Measurements from ENCODE around the gene CLDN18. TPM values are rescaled to one million over a fixed set of nuclear protein-coding genes. Genes with fewer than 3 reads are reported as not detected.

Gene CLDN18
- total and polyA plus RNA-seq, 2 experiments from 2014 or later, result 0.19 TPM; not detected in 1

DNA sequence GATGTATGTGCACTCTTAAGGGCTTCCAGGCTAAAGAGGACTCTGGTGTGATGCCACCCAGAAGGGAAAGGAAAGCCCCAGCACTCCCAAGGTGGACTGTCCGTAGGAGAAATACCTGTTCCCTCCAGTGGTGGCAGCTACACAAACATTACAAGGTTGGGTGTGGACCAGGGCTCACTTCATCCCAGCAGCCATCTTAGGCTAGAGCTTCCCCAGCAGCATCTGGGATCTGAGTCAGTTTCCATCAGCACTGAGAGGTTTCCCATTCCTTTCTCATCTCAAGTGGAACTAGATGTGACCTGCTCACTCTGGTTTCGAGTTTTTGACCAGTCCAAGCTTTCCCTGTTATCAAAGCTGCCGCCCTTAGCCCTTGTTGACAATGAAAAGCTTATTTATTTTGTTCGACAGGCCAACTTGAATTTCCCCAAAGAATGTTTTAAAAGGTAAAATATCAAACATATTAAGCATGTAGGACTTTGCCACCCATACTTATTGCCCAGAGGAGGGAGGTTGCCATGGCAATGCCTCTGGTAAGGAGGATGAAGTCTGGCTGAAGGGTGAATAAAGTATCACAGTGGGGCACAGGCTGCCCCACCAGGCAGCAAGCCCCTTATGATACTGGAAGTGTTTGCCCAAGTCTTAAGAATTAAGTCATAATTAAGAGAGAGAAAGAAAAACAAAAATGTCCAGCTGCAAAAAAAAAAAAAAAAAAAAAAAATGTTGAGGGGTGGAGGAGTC, 28.9 kb downstream of the CLDN18 start:
- Histone ChIP-seq H2AFZ (no peak overlapping the region), H3K36me3 (ENCODE audit: insufficient read depth) (no peaks in the 10 kb centered on the region), H4K20me1 (replicated peaks; ENCODE audit: insufficient read depth) (no peaks in the 10 kb centered on the region), H3K4me1 (ENCODE audit: insufficient read depth) (no peaks in the 10 kb centered on the region), H3K27me3 (ENCODE audit: insufficient read depth) (no peaks in the 10 kb centered on the region), H3F3A (replicated peaks; ENCODE audit: low read depth) (no peaks in the 10 kb centered on the region), H3K4me2 (no peak overlapping the region), H3K4me3 (no peak overlapping the region), H3K79me2 (replicated peaks; ENCODE audit: insufficient read depth) (no peaks in the 10 kb centered on the region), H3K27ac (ENCODE audit: low read depth) (no peak overlapping the region), H3K9me2 (ENCODE audit: insufficient read depth) (peaks cover 8% of the 10 kb centered on the region)
- no peaks in the 10 kb centered on the region for H3K36me3 Mint-ChIP-seq (ENCODE audit: low read depth)
- no peaks in the 10 kb centered on the region for H3K9me3 Mint-ChIP-seq
- no peaks in the 10 kb centered on the region; the same call in 2 of the 3 replicates for H3K4me1 Mint-ChIP-seq
- TF ChIP-seq, protein P1, sequence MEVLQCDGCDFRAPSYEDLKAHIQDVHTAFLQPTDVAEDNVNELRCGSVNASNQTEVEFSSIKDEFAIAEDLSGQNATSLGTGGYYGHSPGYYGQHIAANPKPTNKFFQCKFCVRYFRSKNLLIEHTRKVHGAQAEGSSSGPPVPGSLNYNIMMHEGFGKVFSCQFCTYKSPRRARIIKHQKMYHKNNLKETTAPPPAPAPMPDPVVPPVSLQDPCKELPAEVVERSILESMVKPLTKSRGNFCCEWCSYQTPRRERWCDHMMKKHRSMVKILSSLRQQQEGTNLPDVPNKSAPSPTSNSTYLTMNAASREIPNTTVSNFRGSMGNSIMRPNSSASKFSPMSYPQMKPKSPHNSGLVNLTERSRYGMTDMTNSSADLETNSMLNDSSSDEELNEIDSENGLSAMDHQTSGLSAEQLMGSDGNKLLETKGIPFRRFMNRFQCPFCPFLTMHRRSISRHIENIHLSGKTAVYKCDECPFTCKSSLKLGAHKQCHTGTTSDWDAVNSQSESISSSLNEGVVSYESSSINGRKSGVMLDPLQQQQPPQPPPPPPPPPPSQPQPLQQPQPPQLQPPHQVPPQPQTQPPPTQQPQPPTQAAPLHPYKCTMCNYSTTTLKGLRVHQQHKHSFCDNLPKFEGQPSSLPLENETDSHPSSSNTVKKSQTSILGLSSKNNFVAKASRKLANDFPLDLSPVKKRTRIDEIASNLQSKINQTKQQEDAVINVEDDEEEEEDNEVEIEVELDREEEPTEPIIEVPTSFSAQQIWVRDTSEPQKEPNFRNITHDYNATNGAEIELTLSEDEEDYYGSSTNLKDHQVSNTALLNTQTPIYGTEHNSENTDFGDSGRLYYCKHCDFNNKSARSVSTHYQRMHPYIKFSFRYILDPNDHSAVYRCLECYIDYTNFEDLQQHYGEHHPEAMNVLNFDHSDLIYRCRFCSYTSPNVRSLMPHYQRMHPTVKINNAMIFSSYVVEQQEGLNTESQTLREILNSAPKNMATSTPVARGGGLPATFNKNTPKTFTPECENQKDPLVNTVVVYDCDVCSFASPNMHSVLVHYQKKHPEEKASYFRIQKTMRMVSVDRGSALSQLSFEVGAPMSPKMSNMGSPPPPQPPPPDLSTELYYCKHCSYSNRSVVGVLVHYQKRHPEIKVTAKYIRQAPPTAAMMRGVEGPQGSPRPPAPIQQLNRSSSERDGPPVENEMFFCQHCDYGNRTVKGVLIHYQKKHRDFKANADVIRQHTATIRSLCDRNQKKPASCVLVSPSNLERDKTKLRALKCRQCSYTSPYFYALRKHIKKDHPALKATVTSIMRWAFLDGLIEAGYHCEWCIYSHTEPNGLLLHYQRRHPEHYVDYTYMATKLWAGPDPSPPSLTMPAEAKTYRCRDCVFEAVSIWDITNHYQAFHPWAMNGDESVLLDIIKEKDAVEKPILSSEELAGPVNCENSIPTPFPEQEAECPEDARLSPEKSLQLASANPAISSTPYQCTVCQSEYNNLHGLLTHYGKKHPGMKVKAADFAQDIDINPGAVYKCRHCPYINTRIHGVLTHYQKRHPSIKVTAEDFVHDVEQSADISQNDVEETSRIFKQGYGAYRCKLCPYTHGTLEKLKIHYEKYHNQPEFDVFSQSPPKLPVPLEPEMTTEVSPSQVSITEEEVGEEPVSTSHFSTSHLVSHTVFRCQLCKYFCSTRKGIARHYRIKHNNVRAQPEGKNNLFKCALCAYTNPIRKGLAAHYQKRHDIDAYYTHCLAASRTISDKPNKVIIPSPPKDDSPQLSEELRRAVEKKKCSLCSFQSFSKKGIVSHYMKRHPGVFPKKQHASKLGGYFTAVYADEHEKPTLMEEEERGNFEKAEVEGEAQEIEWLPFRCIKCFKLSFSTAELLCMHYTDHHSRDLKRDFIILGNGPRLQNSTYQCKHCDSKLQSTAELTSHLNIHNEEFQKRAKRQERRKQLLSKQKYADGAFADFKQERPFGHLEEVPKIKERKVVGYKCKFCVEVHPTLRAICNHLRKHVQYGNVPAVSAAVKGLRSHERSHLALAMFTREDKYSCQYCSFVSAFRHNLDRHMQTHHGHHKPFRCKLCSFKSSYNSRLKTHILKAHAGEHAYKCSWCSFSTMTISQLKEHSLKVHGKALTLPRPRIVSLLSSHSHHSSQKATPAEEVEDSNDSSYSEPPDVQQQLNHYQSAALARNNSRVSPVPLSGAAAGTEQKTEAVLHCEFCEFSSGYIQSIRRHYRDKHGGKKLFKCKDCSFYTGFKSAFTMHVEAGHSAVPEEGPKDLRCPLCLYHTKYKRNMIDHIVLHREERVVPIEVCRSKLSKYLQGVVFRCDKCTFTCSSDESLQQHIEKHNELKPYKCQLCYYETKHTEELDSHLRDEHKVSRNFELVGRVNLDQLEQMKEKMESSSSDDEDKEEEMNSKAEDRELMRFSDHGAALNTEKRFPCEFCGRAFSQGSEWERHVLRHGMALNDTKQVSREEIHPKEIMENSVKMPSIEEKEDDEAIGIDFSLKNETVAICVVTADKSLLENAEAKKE (CRISPR knock-in tag; IDR thresholded peaks at IDR 0.05), result 0 out of 2 replicates have a peak, but pooled peaks have one; percentile 3
- TF ChIP-seq, protein P2, sequence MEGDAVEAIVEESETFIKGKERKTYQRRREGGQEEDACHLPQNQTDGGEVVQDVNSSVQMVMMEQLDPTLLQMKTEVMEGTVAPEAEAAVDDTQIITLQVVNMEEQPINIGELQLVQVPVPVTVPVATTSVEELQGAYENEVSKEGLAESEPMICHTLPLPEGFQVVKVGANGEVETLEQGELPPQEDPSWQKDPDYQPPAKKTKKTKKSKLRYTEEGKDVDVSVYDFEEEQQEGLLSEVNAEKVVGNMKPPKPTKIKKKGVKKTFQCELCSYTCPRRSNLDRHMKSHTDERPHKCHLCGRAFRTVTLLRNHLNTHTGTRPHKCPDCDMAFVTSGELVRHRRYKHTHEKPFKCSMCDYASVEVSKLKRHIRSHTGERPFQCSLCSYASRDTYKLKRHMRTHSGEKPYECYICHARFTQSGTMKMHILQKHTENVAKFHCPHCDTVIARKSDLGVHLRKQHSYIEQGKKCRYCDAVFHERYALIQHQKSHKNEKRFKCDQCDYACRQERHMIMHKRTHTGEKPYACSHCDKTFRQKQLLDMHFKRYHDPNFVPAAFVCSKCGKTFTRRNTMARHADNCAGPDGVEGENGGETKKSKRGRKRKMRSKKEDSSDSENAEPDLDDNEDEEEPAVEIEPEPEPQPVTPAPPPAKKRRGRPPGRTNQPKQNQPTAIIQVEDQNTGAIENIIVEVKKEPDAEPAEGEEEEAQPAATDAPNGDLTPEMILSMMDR (conservative IDR thresholded peaks at IDR 0.05; ENCODE audit: low read depth in 2 of 2), result no peak
- TF ChIP-seq EZH2 (IDR thresholded peaks at IDR 0.05; ENCODE audit: low read depth, unreplicated experiment), result no peak
- TF ChIP-seq, protein P3, sequence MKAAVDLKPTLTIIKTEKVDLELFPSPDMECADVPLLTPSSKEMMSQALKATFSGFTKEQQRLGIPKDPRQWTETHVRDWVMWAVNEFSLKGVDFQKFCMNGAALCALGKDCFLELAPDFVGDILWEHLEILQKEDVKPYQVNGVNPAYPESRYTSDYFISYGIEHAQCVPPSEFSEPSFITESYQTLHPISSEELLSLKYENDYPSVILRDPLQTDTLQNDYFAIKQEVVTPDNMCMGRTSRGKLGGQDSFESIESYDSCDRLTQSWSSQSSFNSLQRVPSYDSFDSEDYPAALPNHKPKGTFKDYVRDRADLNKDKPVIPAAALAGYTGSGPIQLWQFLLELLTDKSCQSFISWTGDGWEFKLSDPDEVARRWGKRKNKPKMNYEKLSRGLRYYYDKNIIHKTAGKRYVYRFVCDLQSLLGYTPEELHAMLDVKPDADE (IDR thresholded peaks at IDR 0.05), result no peak
- no peak overlapping the region for H3K4me3 Mint-ChIP-seq
- DNase-seq (ENCODE audit: low spot score), result peak; percentile 15
- no peaks in the 10 kb centered on the region for H3K27me3 Mint-ChIP-seq (ENCODE audit: insufficient read depth, low read depth, poor library complexity)
- peak; percentile 38; the same call in 2 of the 3 replicates for ATAC-seq
- H3K27ac Mint-ChIP-seq, result no peak overlapping the region
